DMS153 (cell line): ENCODE measurements around the gene MRPS9.
A peak's percentile ranks its signal among the peaks of the same experiment; 100 is the strongest.

ENCODE experiments used
- DNase-seq: peaks from one replicate; lab custom pipeline; 2025; lab: John Stamatoyannopoulos, UW

Gene MRPS9

GRCh38 chr2:105118960-105119359 is 81.1 kb downstream of the MRPS9 start:
- no peak for DNase-seq

DNA sequence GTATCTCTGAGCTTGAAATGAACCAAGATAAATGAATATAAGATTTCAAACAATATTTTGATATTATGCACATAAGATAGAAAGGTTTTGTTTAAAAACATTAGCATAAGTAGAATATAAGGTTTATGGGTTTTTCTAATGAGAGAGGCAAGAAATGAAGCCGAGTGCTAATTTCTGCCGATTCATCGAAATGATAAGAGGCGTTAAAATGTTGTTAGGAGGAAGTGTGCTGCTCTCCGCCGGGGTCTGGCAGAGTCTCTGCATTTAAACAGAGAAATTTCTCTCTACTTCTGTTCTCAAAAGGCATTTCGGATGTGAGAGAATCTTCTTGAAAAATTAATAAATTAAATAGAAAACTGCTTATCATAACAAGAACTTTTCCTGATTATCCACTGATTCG is 83.6 kb downstream of the MRPS9 start:
- DNase-seq, result no peak

DNA sequence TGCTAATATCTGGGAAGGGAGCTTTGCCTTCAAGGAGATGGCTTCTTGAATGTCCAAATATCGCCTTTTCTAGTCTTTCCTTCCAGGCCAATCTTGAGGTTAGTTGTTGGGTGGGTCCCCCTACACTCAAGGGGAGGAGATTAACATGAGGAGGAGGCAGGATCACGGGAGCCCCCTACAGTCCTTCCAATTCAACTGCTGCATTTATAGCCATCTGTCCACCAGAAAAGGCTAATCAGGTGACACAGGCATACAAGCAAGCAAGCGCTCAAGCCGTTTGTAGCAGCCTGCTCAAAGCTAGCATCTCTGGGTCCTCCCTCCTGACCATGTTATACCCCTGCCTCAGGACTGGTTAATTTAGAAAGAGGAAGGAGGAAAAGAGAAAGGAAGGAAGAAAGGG is 87.6 kb downstream of the MRPS9 start:
- no peak for DNase-seq

GRCh38 chr2:105125920-105126319 is 88.1 kb downstream of the MRPS9 start:
- DNase-seq, result no peak

DNA sequence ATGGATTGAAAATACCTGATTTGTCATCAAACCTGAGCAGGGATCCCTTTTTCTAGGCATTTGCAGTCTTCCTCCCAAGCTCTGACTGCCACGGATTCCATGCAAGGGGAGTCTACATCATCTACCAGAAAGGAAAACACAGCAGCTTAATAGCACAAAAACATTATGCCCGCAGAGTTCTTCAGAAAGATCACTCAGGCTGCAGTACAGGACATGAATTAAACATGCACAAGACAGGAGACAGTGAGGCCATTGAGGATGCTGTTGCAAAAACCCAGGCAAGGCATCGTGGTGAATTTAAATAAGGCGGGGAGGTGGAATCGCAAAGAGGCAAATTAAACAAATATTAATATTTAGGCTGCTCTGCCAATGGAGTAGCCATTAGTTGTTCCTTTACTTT is 88.5 kb downstream of the MRPS9 start:
- DNase-seq, result no peak

GRCh38 chr2:105127289-105127915 is 89.5 kb downstream of the MRPS9 start:
- DNase-seq, result no peak

- DNase-seq, result no peak
These were observed 91.9 kb downstream of the MRPS9 start for GRCh38 chr2:105129722-105130232.

DNA sequence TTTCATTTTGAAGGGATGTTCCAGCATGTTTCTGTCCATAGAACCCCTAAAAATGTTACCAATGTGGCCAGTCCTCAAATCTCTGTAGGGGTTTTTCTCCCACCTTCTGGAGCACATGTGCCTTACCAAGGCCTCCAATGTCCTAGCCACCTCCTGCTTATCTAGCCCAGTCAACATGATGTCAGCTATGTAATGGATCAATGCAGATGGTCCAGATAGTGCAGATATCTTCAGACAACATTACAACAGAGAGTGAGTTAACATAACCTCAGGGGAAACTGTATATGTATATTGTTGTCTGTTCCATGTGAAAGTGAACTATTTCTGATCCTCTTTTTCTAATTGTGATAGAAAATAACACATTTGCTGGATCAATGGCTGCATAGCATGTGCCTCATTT is 92.7 kb downstream of the MRPS9 start:
- no peak for DNase-seq

GRCh38 chr2:105134081-105134480 is 96.2 kb downstream of the MRPS9 start:
- DNase-seq, result no peak

DNA sequence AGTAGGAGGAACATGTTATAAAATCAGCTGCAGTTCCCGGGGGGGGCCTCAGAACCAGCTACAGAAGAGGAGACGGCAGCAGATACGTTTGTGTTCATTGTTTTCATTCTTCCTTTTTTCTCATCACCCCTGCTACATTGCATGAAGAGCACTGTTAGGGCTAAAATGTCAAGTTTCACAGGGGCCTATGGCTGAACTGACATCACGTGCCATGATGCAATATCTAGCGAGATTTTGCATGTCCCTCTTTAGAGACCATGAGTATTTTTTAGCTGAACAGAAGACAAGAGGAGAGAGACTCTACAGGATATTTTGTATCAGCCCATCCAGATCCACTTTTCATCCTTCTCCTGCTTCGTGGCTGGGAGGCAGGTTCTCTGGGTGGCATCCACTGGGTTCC is 97.6 kb downstream of the MRPS9 start:
- no peak for DNase-seq

- no peak for DNase-seq
These were observed 98.5 kb downstream of the MRPS9 start for GRCh38 chr2:105136394-105136793.

DNA sequence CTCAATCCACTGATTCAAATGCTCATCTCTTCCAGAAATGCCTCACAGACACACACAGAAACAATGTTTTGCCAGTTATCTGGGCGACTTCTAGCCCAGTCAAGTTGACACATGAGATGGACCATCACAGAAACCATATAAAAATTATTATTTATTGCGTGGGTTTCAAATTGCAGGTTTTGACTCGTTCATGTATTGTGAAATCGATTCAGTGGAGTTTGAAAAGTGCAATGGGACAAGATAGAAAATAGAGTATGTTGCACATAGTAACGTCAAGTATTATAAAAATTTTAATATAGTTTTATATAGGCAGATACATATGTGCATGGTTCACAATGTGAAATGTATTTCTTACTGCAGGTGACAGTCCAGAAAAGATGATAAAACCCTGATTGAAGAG is 100.8 kb downstream of the MRPS9 start:
- DNase-seq, result no peak

GRCh38 chr2:105139556-105140239 is 101.8 kb downstream of the MRPS9 start:
- no peak for DNase-seq

GRCh38 chr2:105140240-105140568 is 102.3 kb downstream of the MRPS9 start:
- DNase-seq, result no peak

DNA sequence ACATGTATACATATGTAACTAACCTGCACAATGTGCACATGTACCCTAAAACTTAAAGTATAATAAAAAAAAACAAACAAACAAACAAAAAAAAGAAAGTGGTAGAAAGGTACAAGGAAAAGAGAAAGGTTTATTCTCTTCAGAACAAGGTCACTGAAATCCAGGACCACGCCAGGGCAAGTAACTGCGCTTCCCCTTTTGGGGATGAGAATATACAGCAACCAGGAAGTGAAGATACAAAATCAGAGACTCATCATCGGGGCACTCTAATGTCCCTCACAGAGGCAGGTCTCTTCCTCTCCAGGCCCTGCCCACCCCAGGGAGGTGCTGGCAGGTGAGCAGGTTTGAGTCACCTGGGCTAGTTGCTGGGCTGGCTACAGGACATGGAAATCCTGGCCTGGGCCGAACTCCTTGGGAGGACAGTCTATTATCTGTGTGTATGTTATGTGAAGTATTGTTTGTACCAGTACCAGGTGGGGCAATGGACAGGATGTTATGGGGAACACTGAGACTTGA is 103.3 kb downstream of the MRPS9 start:
- peak; percentile 65 for DNase-seq

GRCh38 chr2:105142239-105142638 is 104.4 kb downstream of the MRPS9 start:
- no peak for DNase-seq

GRCh38 chr2:105143094-105143466 is 105.2 kb downstream of the MRPS9 start:
- DNase-seq, result no peak

DNA sequence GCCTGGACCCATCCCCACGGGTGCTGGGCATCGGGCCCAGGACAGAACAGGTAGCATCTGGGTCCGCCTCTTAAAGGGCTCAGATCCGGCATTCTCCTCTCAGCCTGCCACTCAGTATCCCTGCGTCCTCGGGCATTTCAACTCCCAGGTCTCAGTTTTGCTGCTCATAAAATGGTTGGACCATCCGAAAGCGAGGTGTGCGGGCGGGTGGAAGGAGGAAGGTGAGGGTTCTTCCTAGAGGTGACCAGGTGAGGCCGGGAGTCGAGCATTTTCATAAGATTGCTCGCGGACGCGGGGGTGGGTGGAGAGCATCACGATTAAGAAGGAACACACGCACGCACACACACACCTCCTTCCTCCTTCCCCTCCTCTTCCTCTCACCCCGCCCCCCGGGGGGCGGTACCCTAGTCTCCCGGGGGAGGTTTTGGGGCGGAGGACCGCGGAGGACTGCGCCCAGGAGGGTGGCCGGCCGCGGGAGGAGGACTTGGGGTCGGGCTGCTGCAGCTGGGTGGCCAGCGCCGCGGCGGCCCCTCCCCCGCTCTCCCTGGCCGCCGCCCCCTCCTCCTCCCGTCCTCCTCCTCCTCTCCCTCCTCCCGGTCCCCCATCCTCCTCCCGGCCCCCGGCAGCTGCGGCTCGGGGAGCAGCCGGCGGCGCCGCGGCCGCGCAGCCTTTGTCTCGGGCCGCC is 105.7 kb downstream of the MRPS9 start:
- DNase-seq, result peak; percentile 31

- no peak for DNase-seq
These were observed 106.5 kb downstream of the MRPS9 start for GRCh38 chr2:105144152-105144940.

GRCh38 chr2:105144941-105145300 is 107.1 kb downstream of the MRPS9 start:
- DNase-seq, result no peak

DNA sequence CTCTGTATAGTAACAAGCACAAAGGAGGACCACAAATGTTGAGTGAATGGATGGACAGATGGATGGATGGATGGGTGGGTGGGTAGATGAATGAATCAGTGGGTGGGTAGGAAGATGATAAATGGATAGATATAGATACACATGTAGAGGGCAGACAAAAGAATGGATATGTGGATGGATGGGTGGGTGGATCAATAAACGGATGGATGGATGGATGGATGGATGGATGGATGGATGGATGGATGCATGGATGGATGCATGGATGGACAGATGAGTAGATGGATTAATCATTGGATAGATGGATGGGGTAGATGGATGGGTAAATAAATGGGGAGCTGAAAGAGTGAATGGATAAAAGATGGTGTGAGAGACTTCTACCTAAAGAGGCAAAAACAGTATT is 111.4 kb downstream of the MRPS9 start:
- no peak for DNase-seq
